HG02840 (cell line): ENCODE measurements around the gene DLGAP4.

Experiments
- ATAC-seq: cut with Tn5 transposase; IDR thresholded peaks from one replicate; pipeline ENCODE4 v1.9.1; 2021; ENCODE audit warnings: mild to moderate bottlenecking, moderate library complexity, moderate number of reproducible peaks; ENCODE audit not compliant: unreplicated experiment, low FRiP score

DLGAP4 gene

GRCh38 chr20:36439731-36440072 is 133.6 kb downstream of the DLGAP4 start:
- no peak for ATAC-seq

GRCh38 chr20:36440370-36441026 is 134.4 kb downstream of the DLGAP4 start:
- no peak for ATAC-seq

GRCh38 chr20:36441027-36441414 is 134.9 kb downstream of the DLGAP4 start:
- no peak for ATAC-seq

DNA sequence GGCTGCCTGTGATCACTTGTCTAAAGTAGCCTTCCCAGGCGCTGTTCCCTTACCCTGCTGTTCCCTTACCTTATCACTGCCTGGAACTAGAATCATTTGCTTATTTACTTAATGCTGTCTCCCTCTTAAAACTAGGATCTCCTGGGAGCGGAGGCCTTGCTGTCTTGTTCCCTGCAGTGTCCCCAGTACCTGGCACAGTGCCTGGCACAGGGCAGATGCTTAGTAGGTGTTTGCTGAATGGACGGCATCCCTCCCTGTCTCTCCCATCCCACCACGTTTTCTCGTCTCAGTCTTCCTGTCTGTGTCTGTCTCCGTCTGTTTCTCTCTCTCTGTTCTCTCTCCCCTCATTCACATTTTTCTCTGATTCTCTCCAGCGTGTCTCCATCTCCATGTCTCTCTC is 135.3 kb downstream of the DLGAP4 start:
- no peak for ATAC-seq

- no peak for ATAC-seq
Observed at GRCh38 chr20:36445847-36446246, 139.7 kb downstream of the DLGAP4 start.

GRCh38 chr20:36446557-36446956 is 140.4 kb downstream of the DLGAP4 start:
- ATAC-seq = no peak

- no peak for ATAC-seq
Observed at GRCh38 chr20:36447101-36447500, 141.0 kb downstream of the DLGAP4 start.

GRCh38 chr20:36449663-36450062 is 143.5 kb downstream of the DLGAP4 start:
- no peak for ATAC-seq

- ATAC-seq = no peak
Observed at GRCh38 chr20:36454332-36454697, 148.2 kb downstream of the DLGAP4 start.

- ATAC-seq = no peak
Observed at GRCh38 chr20:36454698-36455427, 148.7 kb downstream of the DLGAP4 start.

DNA sequence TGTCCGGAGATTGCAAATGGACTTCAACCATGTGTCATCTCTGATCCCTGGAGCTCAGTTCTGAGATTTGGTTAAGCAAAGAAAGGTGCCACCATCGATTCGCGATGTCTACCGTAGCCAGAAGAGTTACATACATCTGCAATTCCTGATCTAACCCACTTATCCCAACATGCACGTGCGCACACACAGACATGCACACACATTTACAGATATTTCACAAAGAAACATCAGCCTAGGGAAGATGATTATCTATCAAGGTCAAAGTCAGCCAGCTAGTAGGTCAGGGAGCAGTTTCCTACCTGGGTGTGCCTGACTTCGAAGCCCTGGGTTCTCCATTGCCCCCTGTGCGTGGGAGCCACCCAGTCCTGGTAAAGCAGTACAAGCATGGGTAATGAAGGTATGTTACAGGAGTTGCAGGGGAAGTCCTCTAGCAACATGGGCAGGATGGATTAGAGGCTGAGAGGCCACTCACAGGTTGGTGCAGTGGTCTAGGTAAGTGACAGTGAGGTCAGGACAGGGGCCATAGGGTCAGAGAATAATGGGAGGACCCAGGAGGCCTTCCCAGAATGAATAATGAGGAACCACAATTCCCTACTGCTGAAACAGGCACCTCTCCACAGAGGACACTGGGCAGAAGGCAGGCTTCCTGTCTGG is 150.0 kb downstream of the DLGAP4 start:
- ATAC-seq = no peak

- peak; percentile 64 for ATAC-seq
Observed at GRCh38 chr20:36460648-36461599, 154.8 kb downstream of the DLGAP4 start.

- peak; percentile 9 for ATAC-seq
Observed at GRCh38 chr20:36461600-36462439, 155.7 kb downstream of the DLGAP4 start.

- no peak for ATAC-seq
Observed at GRCh38 chr20:36462440-36463211, 156.5 kb downstream of the DLGAP4 start.

GRCh38 chr20:36463212-36464061 is 157.3 kb downstream of the DLGAP4 start:
- no peak for ATAC-seq

DNA sequence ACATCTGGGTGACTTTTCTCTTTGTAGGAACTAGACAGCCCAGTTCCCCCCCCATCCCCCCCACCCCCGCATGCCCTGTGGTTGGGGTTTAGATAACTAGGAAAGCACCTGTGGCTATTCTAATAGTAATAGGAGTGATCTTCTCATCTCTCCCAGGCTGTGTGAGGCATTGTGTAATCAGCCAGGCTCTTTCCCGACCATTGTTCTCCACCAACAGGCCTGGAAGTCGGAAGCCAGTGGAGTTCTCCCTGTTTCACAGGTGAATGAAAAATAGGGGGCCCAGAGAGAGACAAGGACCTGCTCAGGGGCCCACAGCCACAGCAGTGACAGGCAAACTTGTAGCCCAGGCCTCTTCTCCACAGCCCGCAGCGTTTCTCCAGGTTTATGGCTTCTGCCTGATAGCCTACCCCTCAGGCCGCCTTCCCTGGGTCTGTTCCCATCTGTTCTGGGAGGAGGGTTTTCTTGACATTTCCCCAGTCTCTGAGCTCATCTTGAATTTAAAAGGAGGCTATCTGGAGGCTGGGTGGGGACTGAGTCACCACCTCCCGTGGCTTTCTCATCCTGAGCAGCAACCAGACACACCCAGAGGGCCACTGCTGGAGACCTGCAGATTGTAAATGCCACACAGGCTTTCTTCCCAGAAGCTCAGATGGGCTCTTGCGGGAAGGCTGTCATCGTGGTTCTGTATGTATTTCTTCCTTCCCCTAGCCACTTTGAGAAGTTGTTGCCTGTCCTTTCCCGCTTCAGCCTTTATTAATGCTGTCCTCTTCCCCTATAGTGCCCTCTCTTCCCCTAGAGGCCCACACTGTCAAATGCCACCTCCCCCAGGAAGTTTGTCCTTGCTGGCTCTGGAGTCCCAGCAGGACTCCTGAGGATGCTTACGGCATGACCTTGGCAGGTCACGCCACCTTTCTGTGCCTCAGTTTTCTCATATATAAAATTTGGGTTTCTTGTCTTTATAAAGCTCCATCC is 159.3 kb downstream of the DLGAP4 start:
- ATAC-seq = no peak

GRCh38 chr20:36466089-36466488 is 159.9 kb downstream of the DLGAP4 start:
- no peak for ATAC-seq
